ENCODE measurements around the gene MAST3.
A peak's percentile ranks its signal among the peaks of the same experiment; 100 is the strongest.
"Not testable (repeated sequence)": the region's sequence is repeated elsewhere in the genome, so short reads cannot be mapped to it uniquely, and the experiment has no call there.

The MAST3 gene

DNA sequence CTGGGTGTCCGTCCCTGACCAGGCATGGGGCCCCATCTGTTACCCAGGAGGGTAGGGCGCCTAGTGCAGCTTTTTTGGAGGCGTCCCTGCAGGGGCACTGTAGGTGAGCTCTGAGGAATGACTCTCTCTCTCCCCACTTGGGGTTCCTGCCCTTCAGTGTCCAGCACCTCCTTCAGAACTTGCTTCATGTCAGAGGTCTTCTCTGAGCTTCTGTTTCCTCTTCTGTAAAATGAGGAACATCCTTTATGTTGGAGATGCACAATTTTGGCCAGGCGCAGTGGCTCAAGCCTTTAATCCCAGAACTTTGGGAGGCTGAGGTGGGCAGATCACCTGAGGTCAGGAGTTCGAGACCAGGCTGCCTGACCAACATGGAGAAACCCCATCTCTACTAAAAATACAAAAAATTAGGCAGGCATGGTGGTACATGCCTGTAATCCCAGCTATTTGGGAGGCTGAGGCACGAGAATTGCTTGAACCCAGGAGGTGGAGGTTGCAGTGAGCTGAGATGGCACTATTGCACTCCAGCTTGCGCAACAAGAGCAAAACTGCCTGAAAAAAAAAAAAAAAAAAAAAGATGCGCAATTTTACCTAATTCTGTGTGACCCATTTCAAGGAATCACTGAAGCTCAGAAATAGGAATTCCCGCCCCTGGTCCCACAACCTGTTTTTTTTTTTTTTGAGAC is 40.2 kb downstream of the MAST3 start:
- no peak for DNase-seq (ENCODE audit: low read depth in 2 of 2)

DNA sequence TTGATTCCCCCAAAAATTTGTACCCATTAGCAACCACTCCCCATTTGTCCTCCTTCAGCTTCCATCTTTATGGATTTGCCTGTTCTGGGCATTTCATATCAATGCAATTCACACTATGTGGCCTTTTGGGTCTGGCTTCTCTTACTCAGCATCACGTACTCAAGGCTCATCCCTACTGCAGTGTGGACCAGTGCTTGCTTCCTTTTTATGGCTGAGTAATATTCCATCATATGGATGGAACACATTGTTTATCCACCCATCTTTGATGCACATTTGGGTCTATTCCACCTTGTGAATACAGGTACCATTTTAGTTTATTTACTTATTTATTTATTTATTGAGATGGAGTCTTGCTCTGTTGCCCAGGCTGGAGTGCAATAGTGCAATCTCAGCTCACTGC is 42.9 kb downstream of the MAST3 start:
- DNase-seq (ENCODE audit: low read depth in 2 of 2): no peak

GRCh38 chr19:18141031-18141430 is 43.5 kb downstream of the MAST3 start:
- no peak for DNase-seq (ENCODE audit: low read depth in 2 of 2)

DNA sequence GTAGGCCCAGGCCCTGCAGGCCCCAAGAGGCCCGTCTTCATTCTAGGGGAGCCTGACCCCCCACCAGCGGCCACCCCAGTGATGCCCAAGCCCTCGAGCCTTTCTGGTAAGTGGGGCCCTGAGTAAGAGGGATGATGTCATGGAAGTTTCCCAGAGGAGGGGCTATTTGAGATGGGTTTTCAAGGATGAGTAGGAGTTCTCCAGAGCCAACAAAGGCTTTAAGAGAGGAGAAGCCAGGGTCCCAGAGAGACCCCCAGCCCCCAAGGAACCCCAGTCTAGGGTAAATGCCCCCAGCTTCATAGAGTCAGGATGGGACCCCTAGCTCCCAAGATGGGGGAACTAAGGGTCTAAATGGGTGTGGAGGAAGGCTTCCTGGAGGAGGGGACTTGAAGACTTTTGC is 46.3 kb downstream of the MAST3 start:
- no peak for DNase-seq (ENCODE audit: low read depth in 2 of 2)

- no peak for DNase-seq (ENCODE audit: low read depth in 2 of 2)
Measured at GRCh38 chr19:18144361-18144760, 46.8 kb downstream of the MAST3 start.

- DNase-seq (ENCODE audit: low read depth in 2 of 2): no peak
Measured at GRCh38 chr19:18144906-18145305, 47.3 kb downstream of the MAST3 start.

DNA sequence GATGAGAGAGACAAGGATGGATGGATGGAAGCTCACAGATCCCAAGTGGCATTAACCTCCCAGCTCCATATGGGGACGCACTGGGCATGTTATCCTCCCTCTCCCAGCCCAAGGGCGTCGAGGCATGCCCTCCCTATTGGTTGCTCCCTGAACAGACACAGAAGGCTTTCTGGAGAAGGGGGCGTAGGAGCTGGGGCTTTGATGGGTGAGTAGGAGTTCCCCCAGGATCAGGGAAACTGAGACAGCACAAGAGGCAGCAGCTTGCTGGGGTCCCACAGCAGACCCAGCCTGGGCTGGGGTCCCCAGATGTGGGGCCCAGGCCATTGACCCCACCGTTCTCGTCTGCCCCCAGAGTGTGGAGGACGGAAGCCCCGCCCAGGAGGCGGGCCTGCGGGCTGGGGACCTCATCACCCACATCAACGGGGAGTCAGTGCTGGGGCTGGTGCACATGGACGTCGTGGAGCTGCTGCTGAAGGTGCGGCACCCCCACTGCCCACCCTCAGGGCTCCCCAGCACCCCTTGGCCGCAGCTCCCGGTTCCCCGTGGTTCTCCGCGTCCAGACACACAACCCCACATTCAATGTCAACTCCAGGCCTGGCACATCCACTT is 47.9 kb downstream of the MAST3 start:
- DNase-seq (ENCODE audit: low read depth in 2 of 2): no peak

DNA sequence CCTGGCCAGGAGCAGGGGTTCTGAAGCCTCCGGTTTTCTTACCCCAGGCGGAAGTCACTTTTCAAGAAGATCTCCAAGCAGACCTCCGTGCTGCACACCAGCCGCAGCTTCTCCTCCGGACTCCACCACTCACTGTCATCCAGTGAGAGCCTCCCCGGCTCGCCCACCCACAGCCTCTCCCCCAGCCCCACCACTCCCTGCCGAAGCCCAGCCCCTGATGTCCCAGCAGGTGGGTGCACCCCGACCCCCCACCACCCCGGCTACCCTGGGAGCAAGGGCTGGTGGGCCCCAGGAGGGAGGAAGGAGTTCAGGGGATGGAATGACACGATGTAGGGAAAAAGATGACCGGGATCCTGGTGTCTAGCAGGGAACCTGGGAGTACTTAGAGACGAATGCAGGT is 49.8 kb downstream of the MAST3 start:
- DNase-seq (ENCODE audit: low read depth in 2 of 2): no peak

GRCh38 chr19:18149596-18149975 is 52.0 kb downstream of the MAST3 start:
- no peak for DNase-seq (ENCODE audit: low read depth in 2 of 2)

DNA sequence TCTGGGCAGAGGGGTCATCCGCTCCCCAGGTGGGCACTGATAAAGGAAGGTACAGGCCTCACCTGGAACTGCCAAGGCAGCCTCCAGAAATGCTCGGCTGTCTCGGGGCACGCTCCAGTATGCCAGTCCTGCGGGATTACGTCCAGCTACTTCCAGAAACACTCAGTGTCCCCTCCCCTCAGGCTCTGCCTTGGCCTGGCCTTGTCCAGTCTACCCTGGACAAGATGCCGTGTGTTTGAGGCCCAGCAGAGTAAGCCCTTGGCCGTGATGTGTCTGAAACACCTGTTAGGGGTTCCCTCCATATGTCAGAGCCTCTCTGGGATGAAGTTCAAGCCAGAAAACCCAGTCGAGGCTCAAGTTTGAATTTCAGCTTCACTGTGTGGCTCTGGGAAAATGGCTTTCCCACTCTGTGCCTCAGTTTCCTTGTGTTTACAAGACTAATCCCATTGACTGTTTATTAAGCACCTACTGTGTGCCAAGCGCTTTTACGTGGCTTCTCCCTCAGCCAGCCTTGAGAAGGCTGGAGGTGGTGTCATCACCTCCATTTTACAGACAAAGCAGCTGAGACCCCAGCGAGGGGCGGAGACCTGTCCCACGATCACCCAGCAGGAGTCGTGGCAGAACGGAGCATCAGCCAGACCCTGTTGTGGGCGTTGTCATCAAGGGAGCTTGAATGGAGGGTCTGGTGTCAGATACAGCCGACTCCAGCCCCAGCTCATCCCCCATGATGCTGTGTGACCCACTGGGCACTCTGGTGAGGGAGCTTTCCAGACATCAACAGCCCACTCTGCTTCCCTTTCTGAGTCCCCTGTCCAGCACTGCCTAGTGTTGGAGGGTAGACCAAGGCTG is 53.4 kb downstream of the MAST3 start:
- no peak for DNase-seq (ENCODE audit: low read depth in 2 of 2)

DNA sequence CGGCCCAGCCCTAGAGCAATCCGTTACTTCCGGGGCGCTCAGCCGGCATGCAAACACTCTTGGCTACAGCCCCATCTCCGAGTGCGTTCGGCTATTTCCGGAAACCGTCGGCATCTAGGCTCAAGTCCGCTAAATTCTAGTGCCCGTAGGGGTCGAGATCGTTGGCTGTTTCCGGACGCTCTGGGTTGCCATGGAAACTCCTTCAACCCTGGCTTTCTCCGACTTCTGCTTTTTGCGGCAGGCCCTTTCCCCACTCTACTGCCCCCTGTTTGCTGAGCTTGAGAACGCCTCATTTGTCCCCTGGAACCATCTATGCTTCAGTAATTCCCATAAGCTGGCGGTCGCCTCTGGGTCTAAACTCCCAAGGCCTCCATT is 54.9 kb downstream of the MAST3 start:
- peak; percentile 94 to 96 for DNase-seq (ENCODE audit: low read depth in 2 of 2)

- peak; percentile 99 to 100 for DNase-seq (ENCODE audit: low read depth in 2 of 2)
Measured at GRCh38 chr19:18152817-18153555, 55.4 kb downstream of the MAST3 start, which contains the start of gene PIK3R2. PIK3R2 (plus strand) TSS chr19:18153163; CDS start chr19:18155880, 2,717 bp downstream.

GRCh38 chr19:18153556-18154134 is 56.1 kb downstream of the MAST3 start:
- no peak for DNase-seq (ENCODE audit: low read depth in 2 of 2)

DNA sequence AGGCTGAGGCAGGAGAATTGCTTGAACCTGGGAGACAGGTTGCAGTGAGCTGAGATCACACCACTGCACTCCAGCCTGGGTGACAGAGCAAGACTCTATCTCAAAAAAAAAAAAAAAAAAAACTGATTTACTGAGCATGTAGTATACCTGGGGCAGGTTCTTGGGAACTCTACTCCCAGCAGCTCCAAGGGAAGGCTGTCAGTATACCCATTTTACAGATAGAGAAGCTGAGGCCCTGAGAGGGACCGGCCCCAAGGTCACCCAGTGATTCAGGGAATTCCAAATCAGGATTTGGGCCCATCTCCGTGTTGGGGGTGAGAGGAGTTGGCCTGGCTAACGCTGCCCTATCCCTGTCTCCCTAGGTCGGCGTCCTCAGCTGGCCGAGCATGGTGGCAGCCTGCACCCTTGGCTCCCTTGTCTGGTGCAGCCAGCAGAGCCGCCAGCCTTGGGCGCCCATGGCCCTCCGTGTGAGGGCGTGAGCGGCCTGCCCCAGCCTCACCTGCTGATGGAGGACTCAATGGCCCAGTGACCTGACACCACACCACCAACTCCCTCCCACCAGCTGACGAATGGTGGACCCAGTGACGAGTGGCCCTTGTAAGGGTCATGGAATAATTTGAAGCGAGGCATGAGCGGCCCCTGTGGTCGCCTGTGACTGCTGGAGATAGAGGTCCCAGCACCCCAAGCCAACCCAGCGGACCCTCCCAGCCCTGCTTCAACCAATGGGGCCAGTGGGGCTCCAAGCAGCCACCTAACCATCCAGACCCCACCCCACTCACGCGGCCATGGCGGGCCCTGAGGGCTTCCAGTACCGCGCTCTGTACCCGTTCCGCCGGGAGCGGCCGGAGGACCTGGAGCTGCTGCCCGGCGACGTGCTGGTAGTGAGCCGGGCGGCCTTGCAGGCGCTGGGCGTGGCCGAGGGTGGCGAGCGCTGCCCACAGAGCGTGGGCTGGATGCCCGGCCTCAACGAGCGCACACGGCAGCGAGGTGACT is 57.8 kb downstream of the MAST3 start:
- DNase-seq (ENCODE audit: low read depth in 2 of 2): no peak

- DNase-seq (ENCODE audit: low read depth in 2 of 2): no peak
Measured at GRCh38 chr19:18156268-18156667, 58.7 kb downstream of the MAST3 start.

GRCh38 chr19:18156841-18157464 is 59.4 kb downstream of the MAST3 start:
- no peak for DNase-seq (ENCODE audit: low read depth in 2 of 2)

GRCh38 chr19:18157465-18158063 is 60.0 kb downstream of the MAST3 start:
- DNase-seq (ENCODE audit: low read depth in 2 of 2): no peak

GRCh38 chr19:18158467-18158866 is 60.9 kb downstream of the MAST3 start:
- DNase-seq (ENCODE audit: low read depth in 2 of 2): no peak

- DNase-seq (ENCODE audit: low read depth in 2 of 2): not testable (repeated sequence)
Measured at GRCh38 chr19:18159059-18159616, 61.6 kb downstream of the MAST3 start.

Data from stimulated activated CD8-positive, alpha-beta memory T cell treated with anti-CD3 and anti-CD28 coated beads, Interleukin-15, amount 100 ng/mL, for 48 hours (primary cell).